HEK293 (cell line): ENCODE results near the gene TSKU.

Source experiments
- CTCF ChIA-PET: fragments of 350-600 bp; formaldehyde crosslinking; extraction: SDS; loops from one replicate; lab custom pipeline; 2021; ENCODE audit warnings: antibody characterized with exemption; lab: Yijun Ruan, JAX
- POLR2A ChIA-PET: fragments of 300-600 bp; formaldehyde crosslinking; extraction: SDS; loops from one replicate; lab custom pipeline; 2020; ENCODE audit warnings: antibody characterized with exemption, inconsistent platforms; lab: Yijun Ruan, JAX
- H3K27ac ChIP-seq: fragments of 200-500 bp; sonication (Bioruptor generic); 2 replicates; pipeline ENCODE4 v1.5.1; 2014; ENCODE audit warnings: low read depth, low read length, control low read depth, inconsistent platforms; ENCODE audit errors: extremely low read depth
- H3K36me3 ChIP-seq, 2 experiments: fragments of 200-500 bp in 1 of 2; sonication (Bioruptor generic) in 1 of 2; 1 replicate in 1 of 2; 2 replicates in 1 of 2; pipeline ENCODE4 v1.5.1; 2014 to 2017; ENCODE audit warnings: inconsistent platforms in 2 of 2, low read length in 2 of 2; ENCODE audit not compliant: control insufficient read depth in 2 of 2, insufficient read depth in 1 of 2
- H3K4me1 ChIP-seq: fragments of 200-500 bp; sonication (Bioruptor generic); 2 replicates; pipeline ENCODE4 v1.5.1; 2014; ENCODE audit warnings: mild to moderate bottlenecking, low read length, inconsistent platforms; ENCODE audit not compliant: control insufficient read depth, insufficient read depth
- H3K4me3 ChIP-seq: 2 replicates; pipeline ENCODE4 v1.5.1; 2011; ENCODE audit warnings: low read depth, mild to moderate bottlenecking, control low read depth, low read length, moderate library complexity
- H3K9me3 ChIP-seq: fragments of 200-500 bp; sonication (Bioruptor generic); 2 replicates; pipeline ENCODE4 v1.5.1; 2014; ENCODE audit warnings: low read depth, low read length, inconsistent platforms; ENCODE audit not compliant: control insufficient read depth, insufficient read depth
- EGR2 ChIP-seq: fragments of 450-650 bp; formaldehyde crosslinking; IDR thresholded peaks from 2 replicates; pipeline ENCODE4 v1.5.1; 2016; ENCODE audit warnings: low read depth, missing biosample characterization, missing genetic modification characterization
- GLI4 ChIP-seq: fragments of 450-650 bp; formaldehyde crosslinking; IDR thresholded peaks from 2 replicates; pipeline ENCODE4 v1.5.1; 2016; ENCODE audit warnings: missing biosample characterization, missing genetic modification characterization
- HOXA7 ChIP-seq: sonication (generic); formaldehyde crosslinking; IDR thresholded peaks from 2 replicates; pipeline ENCODE4 v1.8.1; 2022; ENCODE audit warnings: missing genetic modification reagents, borderline replicate concordance
- KLF17 ChIP-seq: fragments of 450-650 bp; formaldehyde crosslinking; IDR thresholded peaks from 2 replicates; pipeline ENCODE4 v1.5.1; 2016; ENCODE audit warnings: missing biosample characterization, missing genetic modification characterization
- MZF1 ChIP-seq: fragments of 450-650 bp; formaldehyde crosslinking; IDR thresholded peaks from 2 replicates; pipeline ENCODE4 v1.5.1; 2017; ENCODE audit warnings: missing biosample characterization, missing genetic modification characterization, borderline replicate concordance
- ZNF280D ChIP-seq: fragments of 450-650 bp; formaldehyde crosslinking; IDR thresholded peaks from 2 replicates; pipeline ENCODE4 v1.5.1; 2016; ENCODE audit warnings: missing biosample characterization, missing genetic modification characterization
- ZNF292 ChIP-seq: fragments of 450-650 bp; formaldehyde crosslinking; IDR thresholded peaks from 2 replicates; pipeline ENCODE4 v1.5.1; 2016; ENCODE audit warnings: low read depth, missing biosample characterization, missing genetic modification characterization, borderline replicate concordance
- ZNF416 ChIP-seq: fragments of 450-650 bp; formaldehyde crosslinking; IDR thresholded peaks from 2 replicates; pipeline ENCODE4 v1.5.1; 2016; ENCODE audit warnings: missing biosample characterization, missing genetic modification characterization
- ZNF529 ChIP-seq: fragments of 450-650 bp; formaldehyde crosslinking; IDR thresholded peaks from 2 replicates; pipeline ENCODE4 v1.5.1; 2017; ENCODE audit warnings: missing genetic modification characterization, missing biosample characterization; ENCODE audit not compliant: insufficient replicate concordance
- ZNF830 ChIP-seq: fragments of 450-650 bp; IDR thresholded peaks from 2 replicates; pipeline ENCODE4 v1.5.0; 2018; ENCODE audit warnings: missing biosample characterization, missing genetic modification characterization, low read depth, mild to moderate bottlenecking, moderate library complexity
- TF ChIP-seq, protein P1 (sequence below): fragments of 450-650 bp; formaldehyde crosslinking; IDR thresholded peaks from 2 replicates; pipeline ENCODE4 v1.5.0; 2017; ENCODE audit warnings: missing biosample characterization, missing genetic modification characterization, borderline replicate concordance
- TF ChIP-seq, protein P2 (sequence below): fragments of 450-650 bp; formaldehyde crosslinking; IDR thresholded peaks from 2 replicates; pipeline ENCODE4 v1.5.1; 2016; ENCODE audit warnings: missing biosample characterization, missing genetic modification characterization
- TF ChIP-seq, protein P3 (sequence below): fragments of 450-650 bp; formaldehyde crosslinking; IDR thresholded peaks from 2 replicates; pipeline ENCODE4 v1.5.1; 2016; ENCODE audit warnings: missing biosample characterization, missing genetic modification characterization

The TSKU gene

GRCh38 chr11:76783896-76784813, 999 bp downstream of the TSKU start (continued):
- TF ChIP-seq, protein P1, sequence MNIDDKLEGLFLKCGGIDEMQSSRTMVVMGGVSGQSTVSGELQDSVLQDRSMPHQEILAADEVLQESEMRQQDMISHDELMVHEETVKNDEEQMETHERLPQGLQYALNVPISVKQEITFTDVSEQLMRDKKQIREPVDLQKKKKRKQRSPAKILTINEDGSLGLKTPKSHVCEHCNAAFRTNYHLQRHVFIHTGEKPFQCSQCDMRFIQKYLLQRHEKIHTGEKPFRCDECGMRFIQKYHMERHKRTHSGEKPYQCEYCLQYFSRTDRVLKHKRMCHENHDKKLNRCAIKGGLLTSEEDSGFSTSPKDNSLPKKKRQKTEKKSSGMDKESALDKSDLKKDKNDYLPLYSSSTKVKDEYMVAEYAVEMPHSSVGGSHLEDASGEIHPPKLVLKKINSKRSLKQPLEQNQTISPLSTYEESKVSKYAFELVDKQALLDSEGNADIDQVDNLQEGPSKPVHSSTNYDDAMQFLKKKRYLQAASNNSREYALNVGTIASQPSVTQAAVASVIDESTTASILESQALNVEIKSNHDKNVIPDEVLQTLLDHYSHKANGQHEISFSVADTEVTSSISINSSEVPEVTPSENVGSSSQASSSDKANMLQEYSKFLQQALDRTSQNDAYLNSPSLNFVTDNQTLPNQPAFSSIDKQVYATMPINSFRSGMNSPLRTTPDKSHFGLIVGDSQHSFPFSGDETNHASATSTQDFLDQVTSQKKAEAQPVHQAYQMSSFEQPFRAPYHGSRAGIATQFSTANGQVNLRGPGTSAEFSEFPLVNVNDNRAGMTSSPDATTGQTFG, result no peak
- TF ChIP-seq ZNF292 (tag by site-specific recombination), result no peak
- no peak for TF ChIP-seq ZNF280D (tag by site-specific recombination)
- no peak for TF ChIP-seq ZNF529 (tag by site-specific recombination)
- no peak for TF ChIP-seq HOXA7
- TF ChIP-seq ZNF416, result no peak
- TF ChIP-seq KLF17 (tag by site-specific recombination), result no peak
- TF ChIP-seq, protein P2, sequence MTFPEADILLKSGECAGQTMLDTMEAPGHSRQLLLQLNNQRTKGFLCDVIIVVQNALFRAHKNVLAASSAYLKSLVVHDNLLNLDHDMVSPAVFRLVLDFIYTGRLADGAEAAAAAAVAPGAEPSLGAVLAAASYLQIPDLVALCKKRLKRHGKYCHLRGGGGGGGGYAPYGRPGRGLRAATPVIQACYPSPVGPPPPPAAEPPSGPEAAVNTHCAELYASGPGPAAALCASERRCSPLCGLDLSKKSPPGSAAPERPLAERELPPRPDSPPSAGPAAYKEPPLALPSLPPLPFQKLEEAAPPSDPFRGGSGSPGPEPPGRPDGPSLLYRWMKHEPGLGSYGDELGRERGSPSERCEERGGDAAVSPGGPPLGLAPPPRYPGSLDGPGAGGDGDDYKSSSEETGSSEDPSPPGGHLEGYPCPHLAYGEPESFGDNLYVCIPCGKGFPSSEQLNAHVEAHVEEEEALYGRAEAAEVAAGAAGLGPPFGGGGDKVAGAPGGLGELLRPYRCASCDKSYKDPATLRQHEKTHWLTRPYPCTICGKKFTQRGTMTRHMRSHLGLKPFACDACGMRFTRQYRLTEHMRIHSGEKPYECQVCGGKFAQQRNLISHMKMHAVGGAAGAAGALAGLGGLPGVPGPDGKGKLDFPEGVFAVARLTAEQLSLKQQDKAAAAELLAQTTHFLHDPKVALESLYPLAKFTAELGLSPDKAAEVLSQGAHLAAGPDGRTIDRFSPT (tag by site-specific recombination), result 0 out of 2 replicates have a peak, but pooled peaks have one; percentile 15
- TF ChIP-seq ZNF830 (tag by site-specific recombination), result no peak

DNA sequence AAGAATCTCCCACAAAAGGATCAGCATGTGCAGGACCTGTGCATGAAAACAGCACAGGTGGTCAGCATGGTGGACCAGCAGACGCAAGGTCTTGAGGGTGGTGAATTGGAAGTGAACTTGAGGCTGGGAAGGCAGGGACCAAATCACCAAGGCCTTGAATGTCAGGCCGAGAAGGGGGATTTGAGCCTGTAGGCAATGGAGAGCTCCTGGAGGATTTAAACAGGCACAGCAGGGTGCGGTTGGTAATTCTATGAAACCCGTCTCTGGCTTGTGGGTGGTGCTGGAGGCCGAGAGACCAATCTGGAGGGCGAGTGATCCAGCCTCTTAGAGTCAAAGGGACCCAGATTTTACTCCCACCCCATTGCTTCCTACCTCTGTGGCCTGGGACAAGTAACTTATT, 2.4 kb downstream of the TSKU start:
- POLR2A ChIA-PET, result no interaction called here
- TF ChIP-seq EGR2 (tag by site-specific recombination), result peak; percentile 16; the same call in 1 of the 2 replicates
- TF ChIP-seq, protein P3, sequence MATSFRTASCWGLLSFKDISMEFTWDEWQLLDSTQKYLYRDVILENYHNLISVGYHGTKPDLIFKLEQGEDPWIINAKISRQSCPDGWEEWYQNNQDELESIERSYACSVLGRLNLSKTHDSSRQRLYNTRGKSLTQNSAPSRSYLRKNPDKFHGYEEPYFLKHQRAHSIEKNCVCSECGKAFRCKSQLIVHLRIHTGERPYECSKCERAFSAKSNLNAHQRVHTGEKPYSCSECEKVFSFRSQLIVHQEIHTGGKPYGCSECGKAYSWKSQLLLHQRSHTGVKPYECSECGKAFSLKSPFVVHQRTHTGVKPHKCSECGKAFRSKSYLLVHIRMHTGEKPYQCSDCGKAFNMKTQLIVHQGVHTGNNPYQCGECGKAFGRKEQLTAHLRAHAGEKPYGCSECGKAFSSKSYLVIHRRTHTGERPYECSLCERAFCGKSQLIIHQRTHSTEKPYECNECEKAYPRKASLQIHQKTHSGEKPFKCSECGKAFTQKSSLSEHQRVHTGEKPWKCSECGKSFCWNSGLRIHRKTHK (tag by site-specific recombination), result no peak
- TF ChIP-seq MZF1 (tag by site-specific recombination), result peak; percentile 69; the same call in 1 of the 2 replicates
- TF ChIP-seq GLI4 (tag by site-specific recombination), result peak; percentile 51; the same call in 1 of the 2 replicates
- Histone ChIP-seq H3K36me3 (no peaks in the 10 kb centered on the region), H3K9me3 (no peaks in the 10 kb centered on the region), H3K4me3 (no peak overlapping the region), H3K27ac (no peak overlapping the region), H3K4me1 (peaks cover 3% of the 10 kb centered on the region; the same call in 1 of the 2 replicates)
- CTCF ChIA-PET, result interaction anchor here (1.4 kb wide), 1 partner anchor 133 kb away, joined by 3 read pairs; no protein-coding TSS in a partner anchor
